Gastroesophageal sphincter (tissue), 4 donors: ENCODE data around the gene ZP1. TPM values are rescaled to one million over a fixed set of nuclear protein-coding genes. Genes with fewer than 3 reads are reported as not detected.

Source experiments
- ATAC-seq: fragments of 150-250 bp; one replicate; pipeline ENCODE4 v1.9.1; 2016; ENCODE audit warnings: mild to moderate bottlenecking, moderate library complexity
- H3K27ac ChIP-seq, 4 donors: fragments of 200-600 bp; sonication (generic) in 3 of 4; 1 replicate in 3 of 4; 2 replicates in 1 of 4; pipeline ENCODE4 v1.5.1; 2016 to 2019
- H3K27me3 ChIP-seq: fragments of 200-600 bp; sonication (generic); one replicate; pipeline ENCODE4 v1.5.1; 2019
- H3K36me3 ChIP-seq, 2 donors: fragments of 200-600 bp; sonication (generic); one replicate each; pipeline ENCODE4 v1.5.1; 2019; ENCODE audit warnings: control low read depth in 1 of 2
- H3K4me1 ChIP-seq, 3 donors: fragments of 200-600 bp; sonication (generic); 1 replicate in 2 of 3; 2 replicates in 1 of 3; pipeline ENCODE4 v1.5.1; 2016 to 2019; ENCODE audit warnings: control low read depth in 2 of 3
- H3K4me3 ChIP-seq, 2 donors: fragments of 200-600 bp; sonication (generic); one replicate each; pipeline ENCODE4 v1.5.1; 2019; ENCODE audit warnings: mild to moderate bottlenecking in 1 of 2, moderate library complexity in 1 of 2
- H3K9me3 ChIP-seq, 3 donors: fragments of 200-600 bp; sonication (generic); one replicate each; pipeline ENCODE4 v1.5.1; 2017 to 2019; ENCODE audit warnings: control low read depth in 2 of 3
- CTCF ChIP-seq, 4 experiments: fragments of 200-600 bp in 2 of 4; fragments of 450-650 bp in 2 of 4; sonication (generic) in 1 of 4; IDR thresholded peaks; one replicate each; pipeline ENCODE4 v1.5.1; 2017 to 2019; ENCODE audit warnings: antibody characterized with exemption in 4 of 4, mild to moderate bottlenecking in 2 of 4, moderate library complexity in 2 of 4
- EP300 ChIP-seq: sonication (generic); formaldehyde crosslinking; IDR thresholded peaks from one replicate; pipeline ENCODE4 v1.6.1; 2017; ENCODE audit warnings: antibody characterized with exemption, mild to moderate bottlenecking
- POLR2A ChIP-seq, 2 donors: fragments of 450-650 bp; IDR thresholded peaks; one replicate each; pipeline ENCODE4 v1.6.1; 2017; ENCODE audit warnings: antibody characterized with exemption in 2 of 2, mild to moderate bottlenecking in 2 of 2, moderate library complexity in 1 of 2
- POLR2AphosphoS5 ChIP-seq: sonication (generic); formaldehyde crosslinking; IDR thresholded peaks from one replicate; pipeline ENCODE4 v1.6.1; 2017; ENCODE audit warnings: antibody characterized with exemption
- WGBS, 2 donors: methylation state at CpG; one replicate each; pipeline ENCODE4 v1.1.5; 2018; ENCODE audit warnings: low coverage in 1 of 2; 5-methylcytosine and 5-hydroxymethylcytosine counted together
- total RNA-seq, 4 donors: library from RNA; depleted of rRNA; stranded (reverse); fragments of >200 nt; gene quantifications; one replicate each; pipeline ENCODE4 v1.1.0, GENCODE V29; 2016

ZP1 gene
- total RNA-seq, 4 donors from 2014 or later = not detected

DNA sequence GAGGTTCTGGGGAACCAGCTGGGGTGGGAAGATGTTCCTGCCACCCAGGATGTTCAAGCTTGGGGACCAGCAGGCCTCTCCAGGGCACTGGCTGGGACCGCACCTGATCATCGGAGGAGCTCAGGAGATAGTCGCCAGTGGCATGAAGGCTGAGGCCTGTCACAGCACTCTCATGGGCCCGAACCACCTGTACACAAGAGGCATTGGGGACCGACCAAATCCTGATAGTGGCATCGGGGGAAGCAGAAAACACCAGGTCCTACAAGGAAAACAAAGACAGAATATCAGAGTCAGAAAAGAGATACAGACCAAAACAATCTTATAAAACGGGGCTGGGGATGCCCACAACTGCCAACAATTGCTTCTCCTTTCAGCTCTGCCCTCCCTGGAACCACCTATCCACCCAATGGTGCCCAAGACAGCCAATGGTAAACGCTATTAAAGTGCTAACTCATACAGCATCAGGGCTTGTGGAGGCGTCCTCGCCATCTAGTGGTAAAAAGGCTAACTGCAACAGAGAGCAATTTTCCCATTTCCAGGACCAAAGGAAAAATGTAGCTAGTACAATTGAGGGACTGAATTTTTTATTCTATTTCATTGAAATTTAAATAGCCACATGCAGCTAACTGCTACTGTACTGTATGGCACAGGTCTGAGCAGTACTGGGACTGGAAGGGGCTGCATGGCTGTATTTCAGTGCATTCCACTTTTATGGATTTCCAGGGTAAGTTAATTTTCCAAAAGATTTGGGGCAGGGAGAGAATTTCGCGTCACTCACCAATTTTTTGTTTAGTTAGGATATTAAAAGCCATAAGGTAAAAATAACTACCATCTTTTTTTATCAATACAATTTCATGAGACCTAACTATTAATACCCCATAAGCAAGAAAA lies 31.9 kb downstream of the ZP1 start:
- H3K4me1 ChIP-seq = peaks cover 0 to 18% (median under 1%) of the 10 kb centered on the region in 3 donors
- TF ChIP-seq EP300 = no peak
- no peak for TF ChIP-seq POLR2AphosphoS5
- peak; percentile 89 to 97 (median 92) for TF ChIP-seq CTCF (IDR thresholded peaks at IDR 0.05)
- peak; percentile 68 for ATAC-seq
- H3K9me3 ChIP-seq = no peaks in the 10 kb centered on the region
- H3K36me3 ChIP-seq = peaks cover 8 to 95% of the 10 kb centered on the region in 2 donors
- no peaks in the 10 kb centered on the region for H3K27me3 ChIP-seq
- 34 to 54% methylated on average over 7 to 12 of the region's 12 CpGs for WGBS, 2 donors
- no peak overlapping the region for H3K4me3 ChIP-seq
- H3K27ac ChIP-seq = no peak overlapping the region

DNA sequence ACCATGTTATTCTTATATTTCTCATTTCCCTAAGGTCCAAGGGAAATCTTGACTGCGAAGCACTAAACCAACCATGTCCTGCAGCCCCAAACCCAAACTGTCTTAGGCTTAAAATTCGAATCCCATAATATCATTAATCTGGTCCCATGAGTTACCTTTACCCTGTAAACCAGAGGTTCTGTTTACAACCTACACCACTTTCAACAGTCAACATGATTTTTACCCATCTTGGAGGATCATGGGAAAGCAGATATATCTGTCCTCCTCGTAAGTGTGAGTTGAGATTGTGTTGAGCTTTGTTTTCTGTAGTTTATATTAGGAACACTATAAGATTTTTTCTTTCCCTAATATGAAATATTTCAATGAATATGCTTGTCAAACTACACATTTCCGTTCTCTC lies 32.6 kb downstream of the ZP1 start:
- Histone ChIP-seq H3K27me3 (no peaks in the 10 kb centered on the region), H3K4me1 (peaks cover under 1 to 25% (median 7%) of the 10 kb centered on the region in 3 donors), H3K27ac (no peak overlapping the region), H3K36me3 (peaks cover 8 to 88% of the 10 kb centered on the region in 2 donors), H3K9me3 (no peaks in the 10 kb centered on the region), H3K4me3 (no peak overlapping the region)
- WGBS, 2 donors = 55 to 81% methylated on average over 4 of the region's 4 CpGs
- TF ChIP-seq POLR2AphosphoS5 = no peak
- TF ChIP-seq POLR2A (IDR thresholded peaks at IDR 0.05) = no peak
- no peak for TF ChIP-seq CTCF (IDR thresholded peaks at IDR 0.05)
- ATAC-seq = no peak

DNA sequence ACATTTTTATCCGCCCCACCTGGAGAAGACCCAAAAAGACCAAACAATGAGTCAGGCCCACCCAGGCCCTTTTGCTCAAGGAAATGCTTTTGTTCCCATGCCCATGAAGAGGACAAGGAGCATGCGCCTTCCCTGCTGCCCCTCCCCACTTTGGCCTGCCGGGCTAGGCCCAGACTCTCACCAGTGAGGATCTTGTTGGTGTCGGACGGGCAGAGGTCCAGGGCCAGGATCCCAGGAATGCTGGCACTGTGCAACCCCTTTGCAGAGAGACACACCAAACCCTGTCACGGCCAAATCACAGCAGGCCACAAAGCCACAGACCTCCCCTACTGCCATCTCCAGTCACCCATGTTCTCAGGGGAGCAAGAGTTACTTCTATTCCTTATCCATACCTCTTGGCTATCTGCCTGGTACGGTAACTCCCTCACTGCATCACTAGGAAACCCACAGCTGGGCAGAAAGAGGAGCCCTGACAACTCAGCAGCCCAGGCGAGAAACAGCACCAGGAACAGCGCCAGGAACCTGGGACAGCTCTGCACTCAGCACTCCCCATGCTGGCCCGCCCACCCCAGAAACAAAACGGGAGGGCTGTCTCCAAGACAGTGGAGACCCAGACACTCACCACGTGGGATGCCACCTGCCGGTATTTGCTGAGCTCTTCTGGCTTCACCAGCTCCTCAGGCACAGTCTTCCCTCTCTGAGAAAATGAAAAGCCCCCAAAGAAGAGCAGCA lies 33.5 kb downstream of the ZP1 start:
- Histone ChIP-seq H3K9me3 (no peaks in the 10 kb centered on the region), H3K27me3 (no peaks in the 10 kb centered on the region), H3K4me3 (no peak overlapping the region), H3K36me3 (peaks cover 8 to 79% of the 10 kb centered on the region in 2 donors), H3K27ac (no peak overlapping the region), H3K4me1 (peaks cover 3 to 34% (median 10%) of the 10 kb centered on the region in 3 donors)
- no peak for ATAC-seq
- WGBS, 2 donors = 82 to 95% methylated on average over 2 to 4 of the region's 13 CpGs
- TF ChIP-seq CTCF (IDR thresholded peaks at IDR 0.05) = no peak
- TF ChIP-seq POLR2A (IDR thresholded peaks at IDR 0.05) = no peak
- TF ChIP-seq EP300 = no peak
- TF ChIP-seq POLR2AphosphoS5 = no peak

GRCh38 chr11:60902625-60903024 lies 35.3 kb downstream of the ZP1 start:
- no peaks in the 10 kb centered on the region for H3K27me3 ChIP-seq
- ATAC-seq = no peak
- TF ChIP-seq POLR2AphosphoS5 (no peak), EP300 (no peak), CTCF (IDR thresholded peaks at IDR 0.05) (no peak), POLR2A (IDR thresholded peaks at IDR 0.05) (no peak)
- H3K27ac ChIP-seq = no peak overlapping the region
- H3K36me3 ChIP-seq = peaks cover 0 to 61% of the 10 kb centered on the region in 2 donors
- no peak overlapping the region for H3K4me3 ChIP-seq
- WGBS, 2 donors = 79 to 100% methylated on average over 1 to 10 of the region's 11 CpGs
- H3K9me3 ChIP-seq = no peaks in the 10 kb centered on the region
- H3K4me1 ChIP-seq = peaks cover 3 to 43% (median 10%) of the 10 kb centered on the region in 3 donors
